NT2/D1 (cell line): ENCODE measurements around the gene USP20.

ENCODE experiments used
- DNase-seq: peaks from one replicate; pipeline ENCODE4 v3.0.0-alpha.2; 2011; ENCODE audit warnings: low read depth, low spot score
- H3K27me3 ChIP-seq: 2 replicates; pipeline ENCODE4 v1.6.0; 2011; ENCODE audit warnings: mild to moderate bottlenecking; ENCODE audit not compliant: insufficient read length, insufficient read depth
- H3K36me3 ChIP-seq: 2 replicates; pipeline ENCODE4 v1.6.1; 2011; ENCODE audit warnings: mild to moderate bottlenecking, low read length, mixed read lengths; ENCODE audit not compliant: insufficient read depth, insufficient read length
- H3K4me1 ChIP-seq: 2 replicates; pipeline ENCODE4 v1.5.1; 2011; ENCODE audit not compliant: insufficient read depth, insufficient read length
- H3K4me3 ChIP-seq: 2 replicates; pipeline ENCODE4 v1.5.1; 2011; ENCODE audit warnings: low read depth; ENCODE audit not compliant: insufficient read length
- H3K9ac ChIP-seq: 2 replicates; pipeline ENCODE4 v1.6.0; 2011; ENCODE audit warnings: low read depth; ENCODE audit not compliant: insufficient read length
- H3K9me3 ChIP-seq: 2 replicates; pipeline ENCODE4 v1.5.1; 2011; ENCODE audit warnings: mild to moderate bottlenecking, low read length; ENCODE audit not compliant: insufficient read depth
- SUZ12 ChIP-seq: IDR thresholded peaks from 2 replicates; pipeline ENCODE4 v1.6.1; 2011; ENCODE audit not compliant: insufficient read length, insufficient read depth; ENCODE audit errors: extremely low read depth
- YY1 ChIP-seq: IDR thresholded peaks from 2 replicates; pipeline ENCODE4 v1.6.1; 2011; ENCODE audit not compliant: insufficient read length, insufficient read depth
- ZNF274 ChIP-seq: IDR thresholded peaks from 2 replicates; pipeline ENCODE4 v1.6.1; 2011; ENCODE audit warnings: mild to moderate bottlenecking, low read depth, low read length

USP20 gene

DNA sequence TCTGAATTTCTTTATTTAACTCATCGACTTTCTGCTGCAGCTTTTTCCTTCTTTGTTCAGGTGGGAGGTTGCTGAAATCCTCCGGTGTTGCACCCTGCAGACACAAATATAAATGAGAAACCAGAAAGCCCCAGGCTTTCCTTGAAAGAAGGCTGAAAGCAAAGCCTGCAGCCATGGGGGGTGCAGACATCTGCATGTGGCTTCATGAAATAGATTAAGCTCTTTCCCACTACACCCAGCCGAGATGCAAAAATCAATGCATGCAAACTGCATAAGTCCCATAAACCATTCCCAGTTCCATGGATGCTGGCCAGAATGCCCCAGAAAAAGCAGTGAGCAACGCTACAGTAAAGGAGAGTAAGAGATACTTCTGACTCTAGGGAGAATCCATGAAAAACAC, 73.6 kb downstream of the USP20 start:
- peaks cover 2% of the 10 kb centered on the region for H3K4me1 ChIP-seq
- H3K9ac ChIP-seq: no peak overlapping the region
- peaks cover 28% of the 10 kb centered on the region for H3K36me3 ChIP-seq
- H3K9me3 ChIP-seq: no peaks in the 10 kb centered on the region
- no peak for TF ChIP-seq YY1
- no peak for TF ChIP-seq SUZ12
- no peak for TF ChIP-seq ZNF274
- H3K4me3 ChIP-seq: no peak overlapping the region
- H3K27me3 ChIP-seq: no peaks in the 10 kb centered on the region
- DNase-seq: no peak

DNA sequence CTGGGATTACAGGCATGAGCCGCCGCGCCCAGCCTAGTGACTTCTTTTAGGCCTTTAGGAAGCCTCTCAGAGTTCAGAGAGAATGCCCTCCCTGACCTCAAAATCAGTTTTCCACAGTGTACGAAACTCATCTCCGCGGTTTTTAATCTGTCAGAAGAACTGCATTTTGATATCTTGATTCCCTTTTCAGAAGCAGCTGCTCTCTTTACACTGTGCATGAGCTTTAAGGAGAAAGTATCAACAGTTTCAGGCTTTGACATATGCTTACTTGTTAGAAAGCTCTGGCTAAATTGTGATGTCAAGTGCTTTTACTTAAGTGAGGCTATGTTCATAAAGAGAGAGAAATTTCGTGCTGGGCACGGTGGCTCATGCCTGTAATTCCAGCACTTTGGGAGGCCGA, 74.6 kb downstream of the USP20 start:
- Histone ChIP-seq H3K4me3 (no peak overlapping the region), H3K9ac (no peak overlapping the region), H3K27me3 (no peaks in the 10 kb centered on the region), H3K36me3 (peaks cover 22% of the 10 kb centered on the region), H3K4me1 (peaks cover 2% of the 10 kb centered on the region), H3K9me3 (no peaks in the 10 kb centered on the region)
- TF ChIP-seq ZNF274 (no peak), SUZ12 (no peak), YY1 (no peak)
- no peak for DNase-seq

DNA sequence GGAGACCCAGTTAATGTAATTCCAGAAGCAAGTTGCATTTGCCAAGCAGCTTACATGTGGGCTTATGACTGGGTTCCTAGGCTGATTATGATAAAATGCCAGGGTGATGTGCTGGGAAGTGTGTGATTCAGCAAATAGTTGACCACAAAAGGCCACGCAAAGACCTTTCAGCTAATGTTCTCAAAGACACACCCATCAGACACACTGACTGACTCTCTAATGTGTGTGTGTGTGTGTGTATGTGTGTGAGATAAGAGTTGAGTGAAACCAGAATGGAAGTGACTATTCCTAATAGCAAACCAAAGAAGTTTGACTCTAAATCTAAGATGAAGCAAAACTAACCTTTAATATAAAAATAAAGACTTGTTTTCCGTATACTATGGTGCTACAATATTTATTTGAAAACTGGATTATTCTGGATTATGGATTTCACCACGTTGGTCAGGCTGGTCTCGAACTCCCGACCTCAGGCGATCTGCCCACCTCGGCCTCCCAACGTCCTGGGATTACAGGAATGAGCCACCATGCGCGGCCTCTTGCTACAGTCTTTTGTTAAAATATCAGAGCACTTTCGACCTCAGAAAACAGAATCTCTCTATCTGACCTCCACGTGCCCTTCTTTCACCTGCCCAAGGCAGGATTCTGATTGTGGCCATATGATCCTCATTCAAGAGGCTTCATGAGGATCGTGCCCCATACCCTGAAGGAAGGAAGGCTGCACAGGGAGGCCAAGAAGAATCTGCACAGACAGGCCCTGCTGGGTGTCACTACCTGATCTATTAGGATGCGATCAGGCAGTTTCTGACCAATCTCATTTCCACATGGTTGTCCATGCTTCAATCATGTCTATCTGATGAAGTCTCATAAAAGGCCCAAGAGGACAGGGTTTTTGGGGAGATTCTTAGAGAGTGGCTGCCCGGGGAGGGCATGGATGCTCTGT, 75.6 kb downstream of the USP20 start:
- Histone ChIP-seq H3K27me3 (no peaks in the 10 kb centered on the region), H3K9ac (no peak overlapping the region), H3K36me3 (peaks cover 17% of the 10 kb centered on the region), H3K9me3 (no peaks in the 10 kb centered on the region), H3K4me3 (no peak overlapping the region), H3K4me1 (peaks cover 2% of the 10 kb centered on the region)
- TF ChIP-seq YY1: no peak
- TF ChIP-seq SUZ12: no peak
- no peak for TF ChIP-seq ZNF274
- DNase-seq: no peak

DNA sequence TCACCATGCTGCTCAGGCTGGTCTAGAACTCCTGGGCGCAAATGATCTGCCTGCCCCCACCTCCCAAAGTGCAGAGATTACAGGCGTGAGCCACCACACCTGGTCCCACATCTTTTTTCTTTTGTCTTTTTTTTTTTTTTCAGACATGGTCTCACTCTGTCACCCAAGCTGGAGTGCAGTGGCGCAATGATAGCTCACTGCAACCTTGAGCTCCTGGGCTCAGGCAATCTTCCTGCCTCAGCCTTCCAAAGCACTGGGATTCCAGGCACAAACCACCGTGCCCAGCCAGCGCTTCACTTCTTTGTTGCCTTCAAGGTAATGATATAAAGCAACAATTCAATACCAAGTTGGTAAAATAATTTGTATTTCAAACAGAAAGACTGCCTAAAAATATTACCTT, 78.8 kb downstream of the USP20 start:
- peaks cover 2% of the 10 kb centered on the region for H3K4me1 ChIP-seq
- peaks cover 8% of the 10 kb centered on the region for H3K36me3 ChIP-seq
- no peak overlapping the region for H3K9ac ChIP-seq
- no peak overlapping the region for H3K4me3 ChIP-seq
- no peaks in the 10 kb centered on the region for H3K27me3 ChIP-seq
- DNase-seq: no peak
- H3K9me3 ChIP-seq: no peaks in the 10 kb centered on the region
- no peak for TF ChIP-seq ZNF274
- no peak for TF ChIP-seq YY1
- no peak for TF ChIP-seq SUZ12

DNA sequence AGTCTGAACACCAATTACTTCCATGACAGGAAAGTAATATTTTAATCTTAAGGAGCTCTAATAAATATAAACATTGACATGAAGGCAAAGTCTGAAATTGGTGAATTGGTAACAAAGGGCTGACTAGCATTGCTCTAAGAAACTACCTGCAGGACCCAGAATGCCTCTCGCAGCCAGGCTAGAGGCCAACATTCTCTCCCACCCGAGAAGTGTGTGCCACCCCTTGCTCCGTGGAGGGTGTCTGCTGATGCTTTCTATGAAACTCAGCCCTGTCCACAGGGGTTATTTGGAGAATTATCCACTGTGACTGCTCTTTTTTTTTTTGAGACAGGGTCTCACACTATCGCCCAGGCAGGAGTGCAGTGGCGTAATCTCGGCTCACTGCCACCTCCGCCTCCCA, 81.4 kb downstream of the USP20 start:
- H3K4me3 ChIP-seq: no peak overlapping the region
- H3K9me3 ChIP-seq: no peaks in the 10 kb centered on the region
- H3K4me1 ChIP-seq: no peaks in the 10 kb centered on the region
- TF ChIP-seq ZNF274 (no peak), YY1 (no peak), SUZ12 (no peak)
- peaks cover 11% of the 10 kb centered on the region for H3K36me3 ChIP-seq
- no peaks in the 10 kb centered on the region for H3K27me3 ChIP-seq
- DNase-seq: no peak
- no peak overlapping the region for H3K9ac ChIP-seq

DNA sequence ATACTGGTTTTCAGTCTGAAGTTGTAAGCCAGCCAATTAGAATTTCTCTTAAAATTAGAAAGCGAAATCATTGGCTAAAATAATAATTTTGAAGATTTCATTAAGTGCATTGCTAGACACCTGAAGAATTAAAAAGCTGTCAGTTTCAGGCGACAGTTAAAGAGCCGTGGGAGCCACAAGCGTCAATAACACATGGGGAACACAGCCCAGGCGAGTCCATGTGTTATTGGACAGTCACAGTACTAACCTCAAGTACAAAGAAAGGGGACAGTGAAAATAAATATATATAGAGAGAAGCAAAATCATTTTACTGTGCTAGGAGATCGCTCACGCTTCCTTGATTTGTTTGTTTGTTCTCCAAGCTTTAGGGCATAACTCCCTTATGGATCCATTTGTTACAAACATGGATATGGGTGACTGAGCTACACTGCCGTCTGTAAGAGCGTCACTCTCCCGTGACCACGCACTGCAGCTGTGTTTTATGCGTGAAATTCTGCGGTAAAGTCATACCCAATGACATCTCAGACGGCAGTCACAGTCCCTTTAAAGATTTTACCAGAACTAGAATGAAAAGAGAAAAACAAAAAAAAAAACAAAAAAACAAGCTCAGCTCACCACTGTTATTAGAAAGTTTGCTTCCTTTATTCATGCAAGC, 83.2 kb downstream of the USP20 start:
- peaks cover 23% of the 10 kb centered on the region for H3K36me3 ChIP-seq
- TF ChIP-seq ZNF274 (no peak), YY1 (no peak), SUZ12 (no peak)
- H3K9ac ChIP-seq: no peak overlapping the region

DNA sequence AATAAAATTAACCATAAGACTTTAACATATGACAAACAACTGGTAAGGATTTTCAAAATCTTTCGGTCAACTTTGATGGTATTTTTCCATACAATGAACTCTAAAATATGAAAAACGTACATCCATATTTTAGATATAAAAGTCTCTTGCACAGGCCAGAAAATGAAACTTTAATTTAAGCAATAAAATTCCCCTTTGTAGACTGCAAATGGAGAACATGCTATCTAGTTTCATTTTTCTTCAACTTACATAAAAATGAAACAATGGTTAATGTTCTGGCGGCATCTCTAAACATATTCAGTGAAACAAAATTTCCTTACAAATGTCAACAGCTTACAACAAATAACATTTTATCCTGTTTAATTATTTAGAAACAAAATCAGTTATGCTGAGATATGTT, 84.0 kb downstream of the USP20 start:
- Histone ChIP-seq H3K9ac (no peak overlapping the region), H3K4me3 (no peak overlapping the region)

More for the DNA sequence above, 83.2 kb downstream of the USP20 start:
- Histone ChIP-seq H3K4me1 (no peaks in the 10 kb centered on the region), H3K9me3 (no peaks in the 10 kb centered on the region), H3K27me3 (no peaks in the 10 kb centered on the region), H3K4me3 (no peak overlapping the region)
- DNase-seq: no peak

More for the DNA sequence above, 84.0 kb downstream of the USP20 start:
- Histone ChIP-seq H3K4me1 (peaks cover 2% of the 10 kb centered on the region), H3K27me3 (no peaks in the 10 kb centered on the region), H3K9me3 (no peaks in the 10 kb centered on the region), H3K36me3 (peaks cover 25% of the 10 kb centered on the region)
- DNase-seq: no peak
- no peak for TF ChIP-seq YY1
- TF ChIP-seq SUZ12: no peak
- TF ChIP-seq ZNF274: no peak
